A549 (cell line): Measurements from ENCODE around the gene CYFIP2. TPM values are rescaled to one million over a fixed set of nuclear protein-coding genes. Genes with fewer than 3 reads are reported as not detected.

Experiments used
- ATAC-seq, 2 experiments: fragments of 200-7000 bp in 1 of 2; fragments of >200 bp in 1 of 2; cut with Nextera tagmentation in 1 of 2; cut with Tn5 transposase in 1 of 2; 3 replicates each; pipeline versions ENCODE4 v1.8.0 to v1.9.1; 2018 to 2020; ENCODE audit warnings: mild to moderate bottlenecking in 1 of 2, moderate library complexity in 1 of 2
- CTCF ChIA-PET: fragments of 300-600 bp; sonication (Branson Sonifier 250); formaldehyde crosslinking; extraction: SDS; loops from one replicate; lab custom pipeline; 2021; ENCODE audit warnings: antibody characterized with exemption, inconsistent platforms; lab: Yijun Ruan, JAX
- POLR2A ChIA-PET: fragments of 350-600 bp; formaldehyde crosslinking; extraction: SDS; loops from one replicate; lab custom pipeline; 2021; ENCODE audit warnings: antibody characterized with exemption, inconsistent platforms; lab: Yijun Ruan, JAX
- DNase-seq, 2 experiments: peaks; one replicate each; pipeline versions ENCODE4 v3.0.0 to v3.0.0-alpha.2; 2011 to 2016; ENCODE audit warnings: low read depth in 1 of 2, low spot score in 1 of 2
- FAIRE-seq: peaks from 2 replicates; lab custom pipeline; 2011; peaks lifted over from hg19 to GRCh38; lab: Jason Lieb, UNC
- H3K27ac ChIP-seq, 2 experiments: fragments of >200 bp; sonication (Bioruptor Twin); formaldehyde crosslinking; 3 replicates each; pipeline ENCODE4 v1.5.1; 2016 to 2017
- H3K4me1 ChIP-seq: fragments of >200 bp; sonication (Bioruptor Twin); formaldehyde crosslinking; 3 replicates; pipeline ENCODE4 v1.6.1; 2016
- H3K4me2 ChIP-seq: fragments of >200 bp; sonication (Bioruptor Twin); formaldehyde crosslinking; 3 replicates; pipeline ENCODE4 v1.6.1; 2016
- H3K4me3 ChIP-seq: fragments of >200 bp; sonication (Bioruptor Twin); formaldehyde crosslinking; 3 replicates; pipeline ENCODE4 v1.5.1; 2016
- H3K9me3 ChIP-seq: fragments of >200 bp; sonication (Bioruptor Twin); formaldehyde crosslinking; 3 replicates; pipeline ENCODE4 v1.6.1; 2016
- BCL3 ChIP-seq: fragments of >200 bp; sonication (Bioruptor Twin); formaldehyde crosslinking; IDR thresholded peaks from 3 replicates; pipeline ENCODE4 v1.6.1; 2016
- CBX2 ChIP-seq: fragments of 200-600 bp; sonication (generic); IDR thresholded peaks from 2 replicates; pipeline ENCODE4 v1.6.1; 2016; ENCODE audit warnings: low read depth, mild to moderate bottlenecking, borderline replicate concordance
- CBX8 ChIP-seq: fragments of 200-600 bp; sonication (generic); IDR thresholded peaks from 2 replicates; pipeline ENCODE4 v1.6.1; 2016
- CEBPB ChIP-seq, 2 experiments: fragments of >200 bp in 1 of 2; sonication (Bioruptor Twin) in 1 of 2; formaldehyde crosslinking in 1 of 2; IDR thresholded peaks; 2 replicates each; pipeline ENCODE4 v1.6.1; 2012 to 2016
- CHD2 ChIP-seq: fragments of 150-350 bp; IDR thresholded peaks from 2 replicates; pipeline ENCODE4 v1.6.1; 2014; ENCODE audit warnings: low read length; ENCODE audit not compliant: partially characterized antibody
- ESRRA ChIP-seq: fragments of 150-350 bp; IDR thresholded peaks from 2 replicates; pipeline ENCODE4 v1.6.1; 2014; ENCODE audit warnings: mild to moderate bottlenecking, low read length, borderline replicate concordance
- FOSL2 ChIP-seq, 2 experiments: fragments of 450-650 bp in 1 of 2; fragments of >200 bp in 1 of 2; sonication (Bioruptor Twin) in 1 of 2; formaldehyde crosslinking; IDR thresholded peaks; 2 replicates each; pipeline versions ENCODE4 v1.5.0 to v1.6.1; 2016 to 2020; ENCODE audit warnings: mild to moderate bottlenecking in 1 of 2, moderate library complexity in 1 of 2
- FOXS1 ChIP-seq: fragments of 250-450 bp; sonication (Bioruptor Pico); IDR thresholded peaks from 2 replicates; pipeline ENCODE4 v1.5.0; 2020; ENCODE audit warnings: mild to moderate bottlenecking, moderate library complexity
- GATA3 ChIP-seq: IDR thresholded peaks from 2 replicates; pipeline ENCODE4 v1.6.1; 2012; ENCODE audit warnings: borderline replicate concordance
- HDAC2 ChIP-seq: fragments of 200-600 bp; sonication (generic); IDR thresholded peaks from 2 replicates; pipeline ENCODE4 v1.6.1; 2016
- HES2 ChIP-seq: fragments of >200 bp; sonication (Bioruptor Twin); formaldehyde crosslinking; IDR thresholded peaks from 2 replicates; pipeline ENCODE4 v1.6.1; 2016
- HEYL ChIP-seq: fragments of 250-450 bp; sonication (Bioruptor Pico); IDR thresholded peaks from 2 replicates; pipeline ENCODE4 v1.8.0; 2021; ENCODE audit warnings: mild to moderate bottlenecking, moderate library complexity
- HOXA7 ChIP-seq: fragments of 250-450 bp; sonication (Bioruptor Pico); IDR thresholded peaks from 2 replicates; pipeline ENCODE4 v1.5.0; 2020; ENCODE audit warnings: mild to moderate bottlenecking, moderate library complexity
- HOXB13 ChIP-seq: fragments of 250-450 bp; sonication (Bioruptor Pico); IDR thresholded peaks from 2 replicates; pipeline ENCODE4 v1.5.0; 2020; ENCODE audit warnings: low read depth, mild to moderate bottlenecking, moderate library complexity
- JUN ChIP-seq, 2 experiments: fragments of >200 bp; sonication (Bioruptor Twin); formaldehyde crosslinking; IDR thresholded peaks; 2 replicates in 1 of 2; 3 replicates in 1 of 2; pipeline ENCODE4 v1.6.1; 2016 to 2017
- JUNB ChIP-seq: fragments of >200 bp; sonication (Bioruptor Twin); formaldehyde crosslinking; IDR thresholded peaks from 2 replicates; pipeline ENCODE4 v1.6.1; 2016
- KDM1A ChIP-seq: fragments of 200-600 bp; sonication (generic); IDR thresholded peaks from 2 replicates; pipeline ENCODE4 v1.6.1; 2016; ENCODE audit warnings: low read depth, mild to moderate bottlenecking
- MAFK ChIP-seq: fragments of 450-650 bp; IDR thresholded peaks from 2 replicates; pipeline ENCODE4 v1.6.1; 2014; ENCODE audit not compliant: partially characterized antibody
- MAX ChIP-seq: IDR thresholded peaks from 2 replicates; pipeline ENCODE4 v1.6.1; 2012
- MAZ ChIP-seq: fragments of 150-350 bp; IDR thresholded peaks from 2 replicates; pipeline ENCODE4 v1.6.1; 2014; ENCODE audit warnings: antibody characterized with exemption, low read depth, low read length, borderline replicate concordance
- NFE2L2 ChIP-seq: fragments of 150-350 bp; conservative IDR thresholded peaks from 2 replicates; pipeline ENCODE4 v1.6.1; 2014; ENCODE audit warnings: low read length
- NPAS2 ChIP-seq: fragments of 250-450 bp; sonication (Bioruptor Pico); IDR thresholded peaks from 2 replicates; pipeline ENCODE4 v1.8.0; 2022; ENCODE audit warnings: mild to moderate bottlenecking, moderate library complexity, borderline replicate concordance
- NR3C1 ChIP-seq: fragments of >200 bp; sonication (Bioruptor Twin); formaldehyde crosslinking; IDR thresholded peaks from 3 replicates; pipeline ENCODE4 v1.6.1; 2017
- PBX3 ChIP-seq: IDR thresholded peaks from 2 replicates; pipeline ENCODE4 v1.6.1; 2012
- PHF8 ChIP-seq: fragments of 200-600 bp; sonication (generic); IDR thresholded peaks from 2 replicates; pipeline ENCODE4 v1.6.1; 2016; ENCODE audit warnings: low read depth, mild to moderate bottlenecking, antibody characterized with exemption, moderate library complexity, borderline replicate concordance
- POLR2A ChIP-seq: IDR thresholded peaks from 2 replicates; pipeline ENCODE4 v1.6.1; 2012; ENCODE audit warnings: mild to moderate bottlenecking, low read length
- RFX5 ChIP-seq: fragments of 450-650 bp; IDR thresholded peaks from 2 replicates; pipeline ENCODE4 v1.7.1; 2014; ENCODE audit warnings: antibody characterized with exemption, mild to moderate bottlenecking, moderate library complexity
- RNF2 ChIP-seq: fragments of 200-600 bp; sonication (generic); IDR thresholded peaks from 2 replicates; pipeline ENCODE4 v1.6.1; 2016; ENCODE audit warnings: low read depth, mild to moderate bottlenecking, antibody characterized with exemption, moderate library complexity, borderline replicate concordance
- SREBF2 ChIP-seq: fragments of 450-650 bp; IDR thresholded peaks from 2 replicates; pipeline ENCODE4 v1.6.1; 2014; ENCODE audit warnings: mild to moderate bottlenecking, moderate library complexity
- TFCP2L1 ChIP-seq: fragments of 250-450 bp; sonication (Bioruptor Pico); IDR thresholded peaks from 2 replicates; pipeline ENCODE4 v1.5.0; 2021; ENCODE audit warnings: mild to moderate bottlenecking
- USF2 ChIP-seq: fragments of 450-650 bp; IDR thresholded peaks from 2 replicates; pipeline ENCODE4 v1.6.1; 2014; ENCODE audit warnings: antibody characterized with exemption
- WGBS: methylation state at CpG from one replicate; pipeline ENCODE4 v1.1.6; 2017; ENCODE audit errors: missing lambda C conversion rate; 5-methylcytosine and 5-hydroxymethylcytosine counted together
- polyA plus RNA-seq, 4 experiments: library from polyadenylated mRNA; depleted of rRNA in 3 of 4; stranded (reverse); fragments of >200 nt; fragmentation: RNase III in 1 of 4; extraction: RNeasy Plus Mini Kit Qiagen cat#74134 plus additional on column Dnase treatment in 1 of 4; gene quantifications; 2 replicates in 3 of 4; 3 replicates in 1 of 4; pipeline ENCODE4 v1.2.3, GENCODE V29; 2011 to 2017

CYFIP2 gene
- polyA plus RNA-seq, 2 of the 4 experiments (the other 2 are of a cell fraction) = 9.0 to 18.6 TPM

- 90% methylated on average over 9 of the region's 9 CpGs for WGBS
- ChIA-PET CTCF (no interaction called here), POLR2A (no interaction called here)
- Histone ChIP-seq H3K27ac (peak overlapping the region; percentile 56 to 72; a peak in 4 of 6 replicates), H3K4me1 (peaks cover 29% of the 10 kb centered on the region), H3K4me2 (peak overlapping the region; percentile 67), H3K4me3 (no peak overlapping the region), H3K9me3 (no peaks in the 10 kb centered on the region)
- no peak for DNase-seq
- ATAC-seq = no peak
- FAIRE-seq = no peak
- TF ChIP-seq NFE2L2 (no peak), NR3C1 (no peak), CBX8 (no peak), KDM1A (no peak), MAZ (no peak), PBX3 (no peak), HES2 (no peak), CEBPB (IDR thresholded peaks at IDR 0.05) (no peak), MAFK (no peak), RFX5 (no peak), HOXA7 (no peak), POLR2A (no peak), CHD2 (no peak)
Measured at GRCh38 chr5:157289164-157289819, 23.4 kb downstream of the CYFIP2 start.

GRCh38 chr5:157290156-157290980, 24.4 kb downstream of the CYFIP2 start:
- ATAC-seq = peak; percentile 86 to 87
- CTCF ChIA-PET = interaction anchor here (0.6 kb wide), 1 partner anchor 15 kb away, joined by 3 read pairs; no protein-coding TSS in a partner anchor
- no peaks in the 10 kb centered on the region for H3K9me3 ChIP-seq
- no peak for FAIRE-seq
- H3K27ac ChIP-seq = peak overlapping the region; percentile 56 to 72; a peak in 5 of 6 replicates
- H3K4me3 ChIP-seq = no peak overlapping the region
- no peak for TF ChIP-seq ESRRA
- TF ChIP-seq RNF2 = no peak
- TF ChIP-seq HOXB13 = no peak
- no peak for TF ChIP-seq BCL3
- no peak for TF ChIP-seq SREBF2
- TF ChIP-seq HEYL (CRISPR knock-in tag) = no peak
- TF ChIP-seq MAFK = peak; percentile 85
- no peak for TF ChIP-seq FOXS1
- peak; percentile 39; the same call in 1 of the 2 replicates for TF ChIP-seq JUNB
- no peak for TF ChIP-seq GATA3
- peak in 1 of 2 experiments; percentile 33; a peak in 1 of 5 replicates for TF ChIP-seq JUN (IDR thresholded peaks at IDR 0.05)
- no peak for TF ChIP-seq PBX3
- TF ChIP-seq NFE2L2 = no peak
- no peak for TF ChIP-seq KDM1A
- TF ChIP-seq HOXA7 = no peak
- TF ChIP-seq CBX2 = no peak
- no peak for TF ChIP-seq HDAC2
- TF ChIP-seq NPAS2 (CRISPR knock-in tag) = no peak
- TF ChIP-seq TFCP2L1 (CRISPR knock-in tag) = no peak
- TF ChIP-seq CBX8 = no peak
- no peak for TF ChIP-seq USF2
- peak; percentile 44; the same call in 1 of the 2 replicates for TF ChIP-seq FOSL2 (IDR thresholded peaks at IDR 0.05)
- peak; percentile 76 for TF ChIP-seq FOSL2 (CRISPR knock-in tag; IDR thresholded peaks at IDR 0.05)
- no peak for TF ChIP-seq PHF8
- no peak for TF ChIP-seq MAZ
- peak; percentile 47; the same call in 1 of the 2 replicates for TF ChIP-seq MAX
- WGBS = 31% methylated on average over 6 of the region's 6 CpGs
- POLR2A ChIA-PET = no interaction called here
- H3K4me1 ChIP-seq = peaks cover 29% of the 10 kb centered on the region
- peak overlapping the region; percentile 67 for H3K4me2 ChIP-seq
- DNase-seq = peak; percentile 55 to 56
